ENCODE data around the gene TAF4. TPM values are rescaled to one million over a fixed set of nuclear protein-coding genes. Genes with fewer than 3 reads are reported as not detected.
A peak's percentile ranks its signal among the peaks of the same experiment; 100 is the strongest.
"Not testable (repeated sequence)": the region's sequence is repeated elsewhere in the genome, so short reads cannot be mapped to it uniquely, and the experiment has no call there.

Gene TAF4
- total and polyA plus RNA-seq, 4 experiments from 2014 or later: 0.54 to 33.1 (median 17.5) TPM

DNA sequence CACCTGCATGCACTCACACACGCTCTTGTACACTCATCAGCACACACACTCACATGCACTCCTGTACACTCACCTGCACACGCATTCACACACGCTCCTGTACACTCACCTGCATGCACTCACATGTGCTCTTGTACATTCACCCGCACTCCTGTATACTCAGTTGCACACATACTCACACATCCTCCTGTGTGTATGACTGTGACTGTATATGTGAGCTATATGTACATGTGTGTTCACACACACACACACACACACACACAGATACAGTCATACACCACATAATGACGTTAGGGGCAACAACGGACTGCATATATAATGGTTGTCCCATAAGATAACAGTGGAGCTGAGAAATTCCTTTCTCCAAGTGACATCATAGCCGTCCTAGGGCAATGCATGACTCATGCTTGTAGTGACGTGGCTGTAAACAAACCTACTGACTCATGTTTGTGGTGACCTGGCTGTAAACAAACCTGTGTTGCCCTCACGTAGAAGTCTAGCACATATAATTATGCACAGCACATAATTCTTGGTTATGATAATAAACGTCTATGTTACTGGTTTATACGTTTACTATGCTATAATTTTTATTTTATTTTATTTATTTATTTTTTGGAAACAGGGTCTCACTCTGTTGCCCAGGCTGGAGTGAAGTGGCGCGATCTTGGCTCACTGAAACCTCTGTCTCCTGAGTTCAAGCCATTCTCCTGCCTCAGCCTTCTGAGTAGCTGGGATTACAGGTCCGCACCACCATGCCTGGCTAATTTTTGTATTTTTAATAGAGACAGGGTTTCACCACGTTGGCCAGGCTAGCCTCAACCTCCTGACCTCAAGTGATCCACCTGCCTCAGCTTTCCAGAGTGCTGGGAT is 22.8 kb upstream of the TAF4 start:
- no peaks in the 10 kb centered on the region for H3K4me1 ChIP-seq (ENCODE audit: insufficient read depth, low read length)
- H3K27me3 ChIP-seq (ENCODE audit: insufficient read depth, low read length): no peaks in the 10 kb centered on the region
- POLR2A ChIA-PET (ENCODE audit: partially characterized antibody): no interaction called here
- no peak overlapping the region for H3K27ac Mint-ChIP-seq
- H3K9me3 Mint-ChIP-seq: peaks cover 0 to 13% (median 7%) of the 10 kb centered on the region in 8 donors
- H3K36me3 Mint-ChIP-seq: peaks cover 0 to 5% of the 10 kb centered on the region in 2 donors
- H3K4me1 Mint-ChIP-seq: peaks cover 0 to 1% (median 0%) of the 10 kb centered on the region in 4 donors
- H3K4me3 ChIP-seq (ENCODE audit: low read length in 2 of 2): no peak overlapping the region
- H3K9me3 ChIP-seq (ENCODE audit: control insufficient read depth in 1 of 2, low read length in 2 of 2): no peaks in the 10 kb centered on the region
- H3K27me3 Mint-ChIP-seq: peaks cover 4 to 9% of the 10 kb centered on the region in 2 donors
- CTCF ChIA-PET (ENCODE audit: partially characterized antibody): no interaction called here
- peak in 1 of 5 donors; percentile 63 for DNase-seq
- H3K4me3 Mint-ChIP-seq: no peak overlapping the region
- H3K27ac ChIP-seq (ENCODE audit: low read depth, low read length): no peak overlapping the region
- intact Hi-C loops (cut with micrococcal nuclease): no loop called here
- H3K36me3 ChIP-seq (ENCODE audit: insufficient read depth, low read length): no peaks in the 10 kb centered on the region

DNA sequence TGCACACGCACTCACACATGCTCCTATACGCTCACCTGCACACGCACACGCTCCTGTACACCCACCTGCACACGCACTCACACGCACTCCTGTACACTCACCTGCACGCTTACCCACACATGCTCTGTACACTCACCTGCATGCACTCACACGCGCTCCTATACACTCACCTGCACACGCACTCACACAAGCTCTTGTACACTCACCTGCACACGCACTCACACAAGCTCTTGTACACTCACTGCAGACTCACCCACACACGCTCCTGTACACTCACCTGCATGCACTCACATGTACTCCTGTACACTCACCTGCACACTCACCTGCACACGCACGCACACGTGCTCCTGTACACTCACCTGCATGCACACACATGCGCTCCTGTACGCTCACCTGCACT is 22.0 kb upstream of the TAF4 start:
- H3K4me3 ChIP-seq (ENCODE audit: low read length in 2 of 2): no peak overlapping the region
- no peaks in the 10 kb centered on the region for H3K9me3 ChIP-seq (ENCODE audit: control insufficient read depth in 1 of 2, low read length in 2 of 2)
- CTCF ChIA-PET (ENCODE audit: partially characterized antibody): no interaction called here
- POLR2A ChIA-PET (ENCODE audit: partially characterized antibody): no interaction called here
- H3K9me3 Mint-ChIP-seq: peaks cover 0 to 11% (median 7%) of the 10 kb centered on the region in 8 donors
- H3K27ac ChIP-seq (ENCODE audit: low read depth, low read length): no peak overlapping the region
- H3K4me1 ChIP-seq (ENCODE audit: insufficient read depth, low read length): no peaks in the 10 kb centered on the region
- peaks cover 0 to 1% (median 0%) of the 10 kb centered on the region in 4 donors for H3K4me1 Mint-ChIP-seq
- H3K27me3 Mint-ChIP-seq: peaks cover 4 to 9% of the 10 kb centered on the region in 2 donors
- H3K27me3 ChIP-seq (ENCODE audit: insufficient read depth, low read length): no peaks in the 10 kb centered on the region
- no peak overlapping the region for H3K27ac Mint-ChIP-seq
- no peak overlapping the region for H3K4me3 Mint-ChIP-seq
- no peak for DNase-seq
- peaks cover 0 to 5% of the 10 kb centered on the region in 2 donors for H3K36me3 Mint-ChIP-seq
- H3K36me3 ChIP-seq (ENCODE audit: insufficient read depth, low read length): no peaks in the 10 kb centered on the region
- intact Hi-C loops (cut with micrococcal nuclease): no loop called here

DNA sequence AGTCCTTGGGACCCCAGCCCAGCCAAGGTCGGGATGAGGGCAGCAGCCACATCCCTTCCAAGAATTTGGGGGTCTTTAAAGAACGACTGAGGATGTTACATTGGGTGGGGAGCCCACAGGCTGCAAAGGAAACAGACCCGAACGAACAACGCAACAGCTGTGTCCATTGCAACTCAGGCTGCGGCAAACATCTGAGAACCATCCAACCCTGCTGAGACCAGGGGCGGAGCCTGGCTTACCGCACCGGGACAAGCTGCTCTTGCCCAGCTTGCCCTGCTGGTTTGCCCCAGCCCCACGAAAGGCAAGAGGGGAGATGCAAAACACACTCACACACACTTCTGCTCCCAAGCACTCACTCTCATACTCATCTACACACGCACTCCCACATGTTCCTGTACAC is 21.5 kb upstream of the TAF4 start:
- Mint-ChIP-seq H3K4me1 (peaks cover 0 to 1% (median 0%) of the 10 kb centered on the region in 4 donors), H3K4me3 (no peak overlapping the region), H3K27ac (no peak overlapping the region), H3K9me3 (peaks cover 0 to 9% (median 6%) of the 10 kb centered on the region in 8 donors), H3K27me3 (peaks cover 3 to 8% of the 10 kb centered on the region in 2 donors), H3K36me3 (peaks cover 0 to 5% of the 10 kb centered on the region in 2 donors)
- Histone ChIP-seq H3K4me1 (ENCODE audit: insufficient read depth, low read length) (no peaks in the 10 kb centered on the region), H3K4me3 (ENCODE audit: low read length in 2 of 2) (no peak overlapping the region), H3K27me3 (ENCODE audit: insufficient read depth, low read length) (no peaks in the 10 kb centered on the region), H3K36me3 (ENCODE audit: insufficient read depth, low read length) (no peaks in the 10 kb centered on the region), H3K9me3 (ENCODE audit: control insufficient read depth in 1 of 2, low read length in 2 of 2) (no peaks in the 10 kb centered on the region), H3K27ac (ENCODE audit: low read depth, low read length) (no peak overlapping the region)
- ChIA-PET CTCF (ENCODE audit: partially characterized antibody) (no interaction called here), POLR2A (ENCODE audit: partially characterized antibody) (no interaction called here)
- no peak for DNase-seq
- intact Hi-C loops (cut with micrococcal nuclease): no loop called here

DNA sequence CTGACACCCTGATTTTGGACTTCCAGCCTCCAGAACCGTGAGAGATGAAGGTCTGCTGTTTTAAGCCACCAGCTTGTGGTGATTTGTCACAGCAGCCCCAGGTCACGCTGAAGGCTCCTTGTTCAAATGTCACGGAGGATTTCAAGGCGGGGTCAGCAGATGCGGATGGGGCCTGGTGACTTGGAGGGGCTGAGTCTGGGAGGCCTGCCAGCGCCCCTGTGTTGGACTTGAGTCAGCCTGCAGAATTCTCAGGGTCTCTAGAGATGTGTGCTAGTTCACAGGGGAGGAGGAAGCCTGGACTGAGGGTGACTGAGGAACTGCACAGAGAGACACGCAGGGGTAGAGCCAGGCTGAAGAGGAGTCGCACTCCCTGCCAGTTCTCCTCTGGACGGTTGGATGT is 19.5 kb upstream of the TAF4 start:
- Histone ChIP-seq H3K27me3 (ENCODE audit: insufficient read depth, low read length) (no peaks in the 10 kb centered on the region), H3K9me3 (ENCODE audit: control insufficient read depth in 1 of 2, low read length in 2 of 2) (no peaks in the 10 kb centered on the region), H3K36me3 (ENCODE audit: insufficient read depth, low read length) (no peaks in the 10 kb centered on the region), H3K27ac (ENCODE audit: low read depth, low read length) (no peak overlapping the region), H3K4me3 (ENCODE audit: low read length in 2 of 2) (no peak overlapping the region), H3K4me1 (ENCODE audit: insufficient read depth, low read length) (no peaks in the 10 kb centered on the region)
- H3K4me1 Mint-ChIP-seq: no peaks in the 10 kb centered on the region
- no peak for DNase-seq
- CTCF ChIA-PET (ENCODE audit: partially characterized antibody): no interaction called here
- H3K4me3 Mint-ChIP-seq: no peak overlapping the region
- intact Hi-C loops (cut with micrococcal nuclease): no loop called here
- no peak overlapping the region for H3K27ac Mint-ChIP-seq
- H3K27me3 Mint-ChIP-seq: peaks cover 2 to 7% of the 10 kb centered on the region in 2 donors
- H3K9me3 Mint-ChIP-seq: peaks cover 0 to 8% (median 3%) of the 10 kb centered on the region in 8 donors
- POLR2A ChIA-PET (ENCODE audit: partially characterized antibody): no interaction called here
- H3K36me3 Mint-ChIP-seq: no peaks in the 10 kb centered on the region

DNA sequence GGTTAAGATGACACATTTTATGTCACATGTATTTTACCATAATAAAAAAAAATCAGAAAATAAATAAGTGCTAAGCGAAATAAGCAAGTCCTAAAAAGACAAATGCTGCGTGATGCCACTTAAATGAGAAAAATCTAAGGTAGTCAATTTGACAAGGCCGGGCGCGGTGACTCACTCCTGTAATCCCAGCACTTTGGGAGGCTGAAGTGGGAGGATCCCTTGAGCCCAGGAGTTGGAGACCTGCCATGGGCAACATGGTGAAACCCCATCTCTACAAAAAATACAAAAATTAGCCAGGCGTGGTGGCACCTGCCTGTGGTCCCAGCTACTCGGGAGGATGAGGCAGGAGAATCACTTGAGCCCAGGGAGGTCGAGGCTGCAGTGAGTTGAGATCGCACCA is 18.5 kb upstream of the TAF4 start:
- H3K27me3 ChIP-seq (ENCODE audit: insufficient read depth, low read length); H3K27me3 Mint-ChIP-seq; H3K36me3 Mint-ChIP-seq; H3K36me3 ChIP-seq (ENCODE audit: insufficient read depth, low read length); DNase-seq; CTCF ChIA-PET (ENCODE audit: partially characterized antibody); H3K4me3 ChIP-seq (ENCODE audit: low read length in 2 of 2); H3K4me1 Mint-ChIP-seq; H3K27ac ChIP-seq (ENCODE audit: low read depth, low read length); H3K27ac Mint-ChIP-seq; H3K9me3 Mint-ChIP-seq; H3K9me3 ChIP-seq (ENCODE audit: control insufficient read depth in 1 of 2, low read length in 2 of 2); H3K4me1 ChIP-seq (ENCODE audit: insufficient read depth, low read length); H3K4me3 Mint-ChIP-seq; intact Hi-C loops (cut with micrococcal nuclease); POLR2A ChIA-PET (ENCODE audit: partially characterized antibody): not testable (repeated sequence)

DNA sequence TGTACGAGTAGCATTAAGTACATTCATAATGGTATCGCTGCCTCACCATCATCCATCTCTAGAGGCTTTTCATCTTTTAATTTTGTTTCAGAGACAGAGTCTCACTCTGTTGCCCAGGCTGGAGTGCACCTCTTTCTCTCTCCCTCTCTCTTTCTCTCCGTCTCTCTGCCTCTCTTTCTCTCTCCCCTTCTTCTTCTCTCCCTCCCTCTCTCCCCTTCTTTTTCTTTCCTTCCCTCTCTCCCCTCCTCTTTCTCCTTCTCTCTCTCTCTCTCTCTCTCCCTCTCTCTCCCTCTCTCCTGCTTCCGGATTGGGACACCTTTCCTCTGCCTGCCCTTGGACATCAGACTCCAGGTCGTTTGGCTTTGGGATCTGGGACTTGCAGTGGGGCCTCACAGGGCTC is 17.6 kb upstream of the TAF4 start:
- Histone ChIP-seq H3K27me3 (ENCODE audit: insufficient read depth, low read length) (no peaks in the 10 kb centered on the region), H3K36me3 (ENCODE audit: insufficient read depth, low read length) (no peaks in the 10 kb centered on the region), H3K27ac (ENCODE audit: low read depth, low read length) (no peak overlapping the region), H3K4me1 (ENCODE audit: insufficient read depth, low read length) (no peaks in the 10 kb centered on the region), H3K4me3 (ENCODE audit: low read length in 2 of 2) (no peak overlapping the region), H3K9me3 (ENCODE audit: control insufficient read depth in 1 of 2, low read length in 2 of 2) (no peaks in the 10 kb centered on the region)
- ChIA-PET POLR2A (ENCODE audit: partially characterized antibody) (no interaction called here), CTCF (ENCODE audit: partially characterized antibody) (no interaction called here)
- no peaks in the 10 kb centered on the region for H3K36me3 Mint-ChIP-seq
- peaks cover 0 to 11% (median 6%) of the 10 kb centered on the region in 8 donors for H3K9me3 Mint-ChIP-seq
- no peak overlapping the region for H3K27ac Mint-ChIP-seq
- H3K4me1 Mint-ChIP-seq: no peaks in the 10 kb centered on the region
- intact Hi-C loops (cut with micrococcal nuclease): no loop called here
- H3K27me3 Mint-ChIP-seq: peaks cover 2 to 7% of the 10 kb centered on the region in 2 donors
- DNase-seq: no peak
- H3K4me3 Mint-ChIP-seq: no peak overlapping the region

DNA sequence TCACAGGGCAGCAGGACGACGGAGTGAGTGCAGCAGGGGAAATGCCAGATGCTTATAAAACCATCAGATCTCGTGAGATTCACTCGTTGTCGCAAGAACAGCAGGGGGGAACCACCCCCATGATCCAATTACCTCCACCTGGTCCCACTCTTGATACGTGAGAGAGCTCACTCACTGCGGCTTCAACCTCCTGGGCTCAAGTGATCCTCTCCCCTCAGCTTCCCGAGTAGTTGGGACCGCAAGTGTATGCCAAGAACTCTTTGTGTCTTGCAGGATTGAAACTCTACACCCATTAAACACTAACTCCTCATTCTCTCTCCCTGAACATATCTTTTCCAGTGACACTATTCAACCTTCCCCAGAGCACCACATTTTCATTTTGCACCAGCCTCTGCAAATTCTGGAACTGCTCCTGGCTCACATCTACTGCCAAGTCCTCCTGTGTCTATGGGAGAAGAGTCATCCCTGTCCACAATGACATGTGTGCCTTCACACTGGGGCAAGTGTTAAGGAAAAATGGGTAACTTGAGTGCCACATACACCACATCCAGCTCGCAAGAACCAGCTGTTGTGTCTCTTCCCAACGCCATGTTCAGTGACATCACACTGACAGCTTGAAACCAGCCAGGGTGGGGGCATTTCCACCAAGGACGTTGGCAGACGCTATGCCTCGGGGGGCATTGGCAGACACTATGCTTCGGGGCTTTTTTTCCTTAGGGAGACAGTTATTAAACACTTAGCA is 14.7 kb upstream of the TAF4 start:
- H3K27ac Mint-ChIP-seq: no peak overlapping the region
- intact Hi-C loops (cut with micrococcal nuclease): no loop called here
- Histone ChIP-seq H3K4me3 (ENCODE audit: low read length in 2 of 2) (no peak overlapping the region), H3K27ac (ENCODE audit: low read depth, low read length) (no peak overlapping the region), H3K4me1 (ENCODE audit: insufficient read depth, low read length) (no peaks in the 10 kb centered on the region), H3K9me3 (ENCODE audit: control insufficient read depth in 1 of 2, low read length in 2 of 2) (peaks cover 0 to 4% of the 10 kb centered on the region in 2 donors), H3K27me3 (ENCODE audit: insufficient read depth, low read length) (no peaks in the 10 kb centered on the region), H3K36me3 (ENCODE audit: insufficient read depth, low read length) (no peaks in the 10 kb centered on the region)
- H3K9me3 Mint-ChIP-seq: peaks cover 0 to 35% (median 18%) of the 10 kb centered on the region in 8 donors
- POLR2A ChIA-PET (ENCODE audit: partially characterized antibody): no interaction called here
- H3K27me3 Mint-ChIP-seq: peaks cover 2 to 7% of the 10 kb centered on the region in 2 donors
- no peak for DNase-seq
- H3K4me3 Mint-ChIP-seq: no peak overlapping the region
- peaks cover 4 to 9% of the 10 kb centered on the region in 2 donors for H3K36me3 Mint-ChIP-seq
- CTCF ChIA-PET (ENCODE audit: partially characterized antibody): no interaction called here
- H3K4me1 Mint-ChIP-seq: no peaks in the 10 kb centered on the region
